ENCODE results near the gene CRYBG3.
"Not testable (repeated sequence)": the region's sequence is repeated elsewhere in the genome, so short reads cannot be mapped to it uniquely, and the experiment has no call there.

The CRYBG3 gene

DNA sequence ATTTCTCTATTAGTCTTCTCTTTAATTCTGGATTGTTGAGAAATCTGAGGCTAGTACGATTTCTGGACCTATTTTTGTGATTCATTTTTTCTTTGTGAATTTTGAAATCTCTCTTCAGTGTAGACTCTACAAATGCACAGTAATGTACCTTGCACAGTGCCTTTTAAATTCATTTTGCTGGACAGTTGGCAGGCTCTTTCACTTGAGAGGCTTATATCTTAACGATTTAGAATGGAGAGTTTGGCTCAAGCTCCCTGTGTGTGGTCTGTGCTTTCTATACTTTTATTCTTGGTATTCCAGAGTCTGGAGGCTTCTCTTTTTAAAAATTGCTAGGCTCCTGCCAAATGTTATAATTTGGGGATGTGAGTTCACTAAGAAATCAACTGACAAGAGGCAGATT lies 8.8 kb downstream of the CRYBG3 start:
- Histone ChIP-seq H3K27ac (no peak overlapping the region), H3K4me3 (no peak overlapping the region), H3K9me3 (replicated peaks in 1 of 11) (no peaks in the 10 kb centered on the region), H3K4me2 (no peak overlapping the region), H3K4me1 (no peaks in the 10 kb centered on the region), H3K9ac (no peak overlapping the region), H3K36me3 (no peaks in the 10 kb centered on the region; a peak in 1 of 22 replicates), H4K20me1 (peaks cover 0 to 38% (median 1%) of the 10 kb centered on the region in 11 experiments; a peak in 6 of 22 replicates), H3K27me3 (no peaks in the 10 kb centered on the region)
- TF ChIP-seq Cebpa-rat (IDR thresholded peaks at IDR 0.05): no peak

DNA sequence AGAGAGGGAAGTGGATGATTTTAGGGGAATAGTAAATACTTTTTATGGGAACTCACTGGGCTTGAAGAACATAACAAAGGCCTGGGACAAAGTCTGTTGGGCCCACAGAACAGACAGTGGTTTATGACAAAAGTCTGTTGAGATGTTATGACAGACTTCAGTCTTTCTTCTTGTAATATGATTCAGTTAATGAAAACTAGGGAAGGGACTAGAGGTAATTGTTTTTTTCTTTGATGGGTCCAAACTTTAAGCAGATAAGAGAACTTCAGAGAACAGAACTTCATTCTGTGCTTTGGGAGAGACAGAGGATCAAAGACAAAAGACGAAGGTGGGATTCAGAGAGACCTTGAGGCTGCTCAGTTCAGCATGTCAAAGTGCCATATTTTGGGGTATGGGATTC lies 9.3 kb downstream of the CRYBG3 start:
- Histone ChIP-seq H3K4me2 (no peak overlapping the region), H3K4me1 (no peaks in the 10 kb centered on the region), H3K36me3 (no peaks in the 10 kb centered on the region; a peak in 1 of 22 replicates), H3K27me3 (no peaks in the 10 kb centered on the region), H3K4me3 (no peak overlapping the region), H3K9ac (no peak overlapping the region), H3K27ac (no peak overlapping the region), H4K20me1 (peaks cover 0 to 39% (median 0%) of the 10 kb centered on the region in 11 experiments; a peak in 6 of 22 replicates), H3K9me3 (replicated peaks in 1 of 11) (no peaks in the 10 kb centered on the region)
- TF ChIP-seq Cebpa-rat (IDR thresholded peaks at IDR 0.05): no peak

DNA sequence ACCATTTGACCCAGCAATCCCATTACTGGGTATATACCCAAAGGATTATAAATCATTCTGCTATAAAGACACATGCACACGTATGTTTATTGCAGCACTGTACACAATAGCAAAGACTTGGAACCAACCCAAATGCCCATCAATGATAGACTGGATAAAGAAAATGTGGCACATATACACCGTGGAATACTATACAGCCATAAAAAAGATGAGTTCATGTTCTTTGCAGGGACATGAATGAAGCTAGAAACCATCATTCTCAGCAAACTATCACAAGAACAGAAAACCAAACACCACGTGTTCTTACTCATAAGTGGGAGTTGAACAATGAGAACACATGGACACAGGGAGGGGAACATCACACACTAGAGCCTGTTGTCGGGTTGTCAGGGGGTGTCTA lies 11.4 kb downstream of the CRYBG3 start:
- not testable (repeated sequence) for H3K4me3 ChIP-seq; H3K9ac ChIP-seq; H3K36me3 ChIP-seq; H3K27ac ChIP-seq; H3K27me3 ChIP-seq; H3K4me2 ChIP-seq; H3K9me3 ChIP-seq (replicated peaks in 1 of 11); H3K4me1 ChIP-seq
- H4K20me1 ChIP-seq: peaks cover 0 to 32% (median 0%) of the 10 kb centered on the region in 11 experiments; a peak in 6 of 22 replicates

DNA sequence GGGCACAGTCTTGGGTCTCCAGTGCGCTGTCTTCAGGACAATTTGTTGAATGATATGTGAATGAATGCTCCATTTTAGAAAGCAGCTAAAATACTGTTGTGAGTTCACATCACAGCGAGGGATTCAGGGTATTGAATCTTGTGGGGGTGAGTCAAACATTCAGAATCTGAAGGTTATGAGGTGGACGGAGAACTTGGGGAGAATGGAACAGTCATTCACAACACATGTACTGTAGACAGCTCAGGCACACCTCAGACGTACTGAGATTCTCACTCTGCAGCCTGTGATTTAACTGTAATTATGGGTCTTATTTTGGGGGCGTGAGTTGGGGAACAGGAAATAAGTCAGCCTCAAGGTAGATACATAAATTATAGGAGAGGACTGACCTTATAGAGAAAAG lies 13.9 kb downstream of the CRYBG3 start:
- H3K4me3 ChIP-seq: no peak overlapping the region
- peaks cover 0 to 8% (median 0%) of the 10 kb centered on the region in 10 experiments; a peak in 2 of 20 replicates for H3K4me1 ChIP-seq
- H3K9me3 ChIP-seq (replicated peaks in 1 of 11): no peaks in the 10 kb centered on the region
- no peak overlapping the region for H3K4me2 ChIP-seq
- no peak overlapping the region for H3K9ac ChIP-seq
- no peak for TF ChIP-seq Cebpa-rat (IDR thresholded peaks at IDR 0.05)
- no peaks in the 10 kb centered on the region for H3K27me3 ChIP-seq
- H3K27ac ChIP-seq: no peak overlapping the region
- peaks cover 0 to 21% (median 0%) of the 10 kb centered on the region in 11 experiments; a peak in 3 of 22 replicates for H4K20me1 ChIP-seq
- H3K36me3 ChIP-seq: no peaks in the 10 kb centered on the region; a peak in 1 of 22 replicates

DNA sequence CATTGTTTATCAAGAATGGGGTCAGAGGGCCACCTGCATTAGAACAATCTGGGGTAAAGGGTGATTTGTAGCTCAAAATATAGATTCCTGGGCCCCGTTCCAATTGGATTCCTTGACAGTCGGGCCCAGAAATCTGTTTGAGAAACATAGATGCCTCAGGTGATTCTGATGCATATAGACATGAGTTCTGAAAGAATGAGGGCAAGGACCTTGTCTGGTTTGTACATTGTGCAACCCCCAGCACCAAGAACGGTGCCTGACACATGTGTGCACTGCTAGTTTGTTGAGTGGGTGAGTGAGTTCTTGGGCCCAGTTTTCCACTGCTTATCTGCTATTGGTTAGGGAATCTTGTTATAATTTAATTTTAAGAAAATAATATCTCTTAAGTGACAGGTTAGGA lies 16.6 kb downstream of the CRYBG3 start:
- Histone ChIP-seq H3K4me3 (no peak overlapping the region), H3K4me2 (0 out of 22 replicates have a peak overlapping the region, but pooled peaks of 2 of the 11 experiments have one; percentile 6 to 25), H3K27me3 (no peaks in the 10 kb centered on the region), H3K9me3 (replicated peaks in 1 of 11) (no peaks in the 10 kb centered on the region), H3K4me1 (peaks cover 0 to 8% (median 0%) of the 10 kb centered on the region in 10 experiments; a peak in 2 of 20 replicates), H4K20me1 (peaks cover 0 to 16% (median 0%) of the 10 kb centered on the region in 11 experiments; a peak in 2 of 22 replicates), H3K27ac (no peak overlapping the region), H3K9ac (no peak overlapping the region), H3K36me3 (no peaks in the 10 kb centered on the region)
- no peak for TF ChIP-seq Cebpa-rat (IDR thresholded peaks at IDR 0.05)

DNA sequence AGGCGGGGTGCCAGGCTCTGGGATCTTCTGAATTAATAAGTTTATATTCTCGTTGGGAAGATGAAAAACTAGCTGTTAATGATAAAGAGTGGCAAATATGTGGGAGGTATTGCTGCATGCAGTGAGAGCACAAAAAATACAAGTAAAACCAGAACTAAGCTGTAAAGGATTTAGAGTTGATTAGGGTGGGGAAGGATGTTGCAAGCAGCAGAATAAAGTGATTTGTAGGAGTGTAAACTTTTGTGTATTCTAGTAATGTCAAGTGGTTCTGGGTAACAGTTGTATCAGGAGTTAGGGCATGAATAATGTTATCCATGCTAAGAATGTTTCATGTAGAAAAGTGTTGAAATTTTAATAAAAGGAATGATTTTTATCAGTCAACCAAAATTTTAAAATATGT lies 18.1 kb downstream of the CRYBG3 start:
- Histone ChIP-seq H4K20me1 (peaks cover 0 to 16% (median 0%) of the 10 kb centered on the region in 11 experiments; a peak in 2 of 22 replicates), H3K9me3 (replicated peaks in 1 of 11) (no peaks in the 10 kb centered on the region), H3K27me3 (no peaks in the 10 kb centered on the region), H3K9ac (no peak overlapping the region), H3K4me1 (peaks cover 0 to 8% (median 0%) of the 10 kb centered on the region in 10 experiments; a peak in 2 of 20 replicates), H3K27ac (no peak overlapping the region), H3K4me2 (no peak overlapping the region), H3K36me3 (peaks cover 0 to 9% (median 0%) of the 10 kb centered on the region in 11 experiments; a peak in 2 of 22 replicates), H3K4me3 (no peak overlapping the region)
- no peak for TF ChIP-seq Cebpa-rat (IDR thresholded peaks at IDR 0.05)

DNA sequence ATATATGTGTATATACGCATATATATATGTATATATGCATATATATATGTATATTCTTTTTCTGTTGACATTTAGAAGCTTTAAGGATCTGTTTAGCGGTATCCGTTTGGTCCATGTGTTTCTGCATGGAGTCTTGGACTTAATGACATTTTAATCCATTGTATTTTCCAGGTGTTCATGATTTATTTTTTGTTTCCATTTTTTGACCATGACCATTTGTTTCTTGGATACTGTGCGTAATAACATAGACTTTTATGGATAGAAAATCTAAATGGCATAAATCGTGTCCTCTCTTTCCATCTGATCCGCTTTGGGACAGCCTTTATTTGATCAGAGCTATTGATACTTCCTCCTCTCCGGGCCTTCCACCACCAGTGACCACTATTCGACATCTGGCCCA lies 19.5 kb downstream of the CRYBG3 start:
- H3K4me3 ChIP-seq: no peak overlapping the region
- H4K20me1 ChIP-seq: peaks cover 0 to 10% (median 0%) of the 10 kb centered on the region in 11 experiments; a peak in 2 of 22 replicates
- no peak overlapping the region for H3K4me2 ChIP-seq
- H3K36me3 ChIP-seq: peaks cover 0 to 11% (median 0%) of the 10 kb centered on the region in 11 experiments; a peak in 3 of 22 replicates
- H3K27me3 ChIP-seq: no peaks in the 10 kb centered on the region
- peaks cover 0 to 8% (median 0%) of the 10 kb centered on the region in 10 experiments; a peak in 2 of 20 replicates for H3K4me1 ChIP-seq
- TF ChIP-seq Cebpa-rat (IDR thresholded peaks at IDR 0.05): no peak
- H3K9ac ChIP-seq: no peak overlapping the region
- H3K27ac ChIP-seq: no peak overlapping the region
- H3K9me3 ChIP-seq (replicated peaks in 1 of 11): no peaks in the 10 kb centered on the region

DNA sequence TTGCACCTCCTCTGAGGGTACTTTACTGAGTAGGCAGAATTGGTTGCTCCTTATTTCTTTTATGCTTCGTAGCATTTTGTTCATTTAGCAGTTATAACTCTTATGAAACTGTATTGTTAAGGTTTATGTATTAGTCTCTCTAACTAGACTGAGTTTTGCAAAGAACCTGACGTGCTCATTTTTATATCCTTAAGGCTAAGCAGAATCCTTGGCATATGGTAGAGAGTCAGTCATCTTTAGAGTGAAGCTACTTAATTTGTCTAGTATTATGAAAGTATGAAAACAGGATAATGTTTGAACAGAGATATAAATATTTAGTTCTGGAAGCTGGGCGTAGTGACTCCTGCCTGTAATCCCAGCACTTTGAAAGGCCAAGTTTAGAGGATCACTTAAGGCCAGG lies 20.1 kb downstream of the CRYBG3 start:
- no peak overlapping the region for H3K4me3 ChIP-seq
- peaks cover 0 to 18% (median 0%) of the 10 kb centered on the region in 11 experiments; a peak in 4 of 22 replicates for H3K36me3 ChIP-seq
- no peak overlapping the region for H3K27ac ChIP-seq
- H3K9ac ChIP-seq: no peak overlapping the region
- no peaks in the 10 kb centered on the region for H3K9me3 ChIP-seq (replicated peaks in 1 of 11)
- no peak overlapping the region for H3K4me2 ChIP-seq
- peaks cover 0 to 10% (median 0%) of the 10 kb centered on the region in 11 experiments; a peak in 2 of 22 replicates for H4K20me1 ChIP-seq
- no peaks in the 10 kb centered on the region for H3K27me3 ChIP-seq
- TF ChIP-seq Cebpa-rat (IDR thresholded peaks at IDR 0.05): no peak
- peaks cover 0 to 8% (median 0%) of the 10 kb centered on the region in 10 experiments; a peak in 2 of 20 replicates for H3K4me1 ChIP-seq

DNA sequence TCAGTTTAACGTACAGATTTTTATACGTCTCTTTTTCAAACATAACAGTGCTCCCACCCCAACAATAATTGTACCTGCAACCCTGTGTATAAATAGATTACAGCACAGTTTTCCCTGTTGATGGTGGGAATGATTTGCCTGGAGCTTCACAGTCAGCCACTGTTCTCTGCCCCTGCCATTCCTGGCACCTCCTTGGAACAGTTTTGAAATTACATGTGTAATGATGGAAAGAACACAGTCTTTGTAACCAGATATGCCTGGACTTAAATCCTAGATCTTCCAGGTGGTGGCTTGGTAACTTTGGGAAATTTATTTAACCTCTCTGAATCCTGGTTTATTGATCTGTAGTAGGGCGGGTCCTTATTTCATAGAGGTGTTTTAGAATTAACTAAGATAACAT lies 27.0 kb downstream of the CRYBG3 start:
- Histone ChIP-seq H3K27me3 (no peaks in the 10 kb centered on the region), H4K20me1 (no peaks in the 10 kb centered on the region), H3K4me2 (no peak overlapping the region), H3K4me1 (no peaks in the 10 kb centered on the region), H3K9me3 (replicated peaks in 1 of 11) (peaks cover under 1 to 7% (median 4%) of the 10 kb centered on the region in 11 experiments; a peak in 11 of 22 replicates), H3K27ac (no peak overlapping the region), H3K4me3 (no peak overlapping the region), H3K9ac (no peak overlapping the region), H3K36me3 (peaks cover 0 to 38% (median 0%) of the 10 kb centered on the region in 11 experiments; a peak in 4 of 22 replicates)
- TF ChIP-seq Cebpa-rat (IDR thresholded peaks at IDR 0.05): no peak

DNA sequence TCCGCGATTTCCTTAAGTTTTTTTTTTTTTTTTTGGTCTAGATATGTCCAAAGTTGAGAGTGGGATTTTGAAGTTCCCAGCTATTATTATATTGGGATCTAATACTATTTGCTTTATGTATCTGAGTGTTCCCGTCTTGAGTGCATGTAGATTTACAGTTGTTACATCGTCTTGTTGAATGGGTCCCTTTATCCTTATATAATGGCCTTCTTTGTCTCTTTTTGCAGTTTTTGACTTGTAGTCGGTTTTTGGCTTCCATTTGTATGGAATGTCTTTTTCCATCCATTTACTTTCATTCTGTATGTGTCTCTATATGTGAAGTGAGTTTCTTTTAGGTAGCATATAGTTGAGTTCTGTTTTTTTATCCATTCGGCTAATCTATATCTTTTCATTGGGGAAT lies 35.6 kb downstream of the CRYBG3 start:
- no peak for TF ChIP-seq Cebpa-rat (IDR thresholded peaks at IDR 0.05)
- Histone ChIP-seq H3K9ac (no peak overlapping the region), H3K9me3 (replicated peaks in 1 of 11) (peaks cover 5 to 22% (median 8%) of the 10 kb centered on the region in 11 experiments; a peak in 13 of 22 replicates), H3K4me2 (no peak overlapping the region), H3K27me3 (no peaks in the 10 kb centered on the region), H3K4me3 (no peak overlapping the region), H3K36me3 (no peaks in the 10 kb centered on the region), H4K20me1 (peaks cover 0 to 27% (median 0%) of the 10 kb centered on the region in 11 experiments; a peak in 3 of 22 replicates), H3K27ac (no peak overlapping the region), H3K4me1 (no peaks in the 10 kb centered on the region)
